HG02840 (cell line): ENCODE results near the gene EXOC3.
"Not testable (repeated sequence)": the region's sequence is repeated elsewhere in the genome, so short reads cannot be mapped to it uniquely, and the experiment has no call there.

Source experiments
- ATAC-seq: cut with Tn5 transposase; IDR thresholded peaks from one replicate; pipeline ENCODE4 v1.9.1; 2021; ENCODE audit warnings: mild to moderate bottlenecking, moderate library complexity, moderate number of reproducible peaks; ENCODE audit not compliant: unreplicated experiment, low FRiP score

The EXOC3 gene

DNA sequence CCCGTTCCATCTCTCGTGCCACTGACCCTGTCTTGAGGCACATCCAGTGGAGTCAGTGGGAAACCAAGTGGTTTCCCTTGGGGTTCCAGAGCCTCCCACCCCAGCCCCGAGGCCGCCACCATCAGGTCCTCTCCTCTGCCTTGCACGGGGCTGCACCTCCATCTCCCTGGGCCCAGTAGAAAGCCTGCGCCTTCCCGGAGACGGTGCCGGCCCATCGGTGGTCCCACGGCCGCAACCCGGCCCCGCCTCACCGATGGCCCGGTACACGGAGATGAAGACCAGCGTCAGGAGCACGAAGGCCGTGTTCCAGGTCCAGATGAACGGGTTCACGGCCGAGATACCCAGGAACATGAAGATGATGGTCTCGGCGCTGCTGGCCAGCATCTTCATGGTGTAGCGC lies 40.0 kb downstream of the EXOC3 start:
- ATAC-seq: no peak

DNA sequence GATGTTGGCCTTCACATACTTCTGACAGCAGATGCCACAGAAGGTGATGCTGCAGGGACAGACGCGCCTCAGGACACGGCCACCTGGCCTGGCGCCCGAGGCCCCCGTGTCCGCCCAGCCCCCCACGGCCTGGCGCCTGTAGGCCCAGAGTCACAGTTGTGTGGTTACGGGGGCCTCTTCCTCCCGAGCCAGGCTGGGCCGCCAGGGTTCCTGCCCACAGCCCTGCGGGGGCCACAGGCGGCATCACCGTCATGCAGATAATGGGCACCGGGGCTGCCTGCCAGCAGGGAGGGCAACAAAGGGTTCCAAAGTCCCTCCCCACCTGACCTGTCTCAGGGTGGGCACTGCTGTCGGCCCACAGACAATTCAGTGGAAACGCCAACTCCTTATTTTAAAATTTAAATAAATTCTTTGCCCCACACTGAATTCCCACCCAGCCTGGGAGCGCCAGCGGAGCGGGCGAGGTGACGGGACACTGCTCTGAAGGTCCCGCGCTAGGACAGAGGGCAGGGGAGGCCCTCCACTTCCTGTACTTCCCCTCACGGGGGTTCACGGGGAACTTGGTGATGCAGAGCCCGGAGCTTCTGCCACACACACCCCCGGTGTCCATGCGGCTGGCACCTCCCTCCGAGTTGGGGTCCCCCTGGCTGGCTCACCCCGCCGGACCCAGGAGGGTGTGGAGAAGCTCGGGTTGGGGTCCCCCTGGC lies 40.6 kb downstream of the EXOC3 start:
- ATAC-seq: no peak

GRCh38 chr5:484556-484955 lies 41.6 kb downstream of the EXOC3 start:
- no peak for ATAC-seq

DNA sequence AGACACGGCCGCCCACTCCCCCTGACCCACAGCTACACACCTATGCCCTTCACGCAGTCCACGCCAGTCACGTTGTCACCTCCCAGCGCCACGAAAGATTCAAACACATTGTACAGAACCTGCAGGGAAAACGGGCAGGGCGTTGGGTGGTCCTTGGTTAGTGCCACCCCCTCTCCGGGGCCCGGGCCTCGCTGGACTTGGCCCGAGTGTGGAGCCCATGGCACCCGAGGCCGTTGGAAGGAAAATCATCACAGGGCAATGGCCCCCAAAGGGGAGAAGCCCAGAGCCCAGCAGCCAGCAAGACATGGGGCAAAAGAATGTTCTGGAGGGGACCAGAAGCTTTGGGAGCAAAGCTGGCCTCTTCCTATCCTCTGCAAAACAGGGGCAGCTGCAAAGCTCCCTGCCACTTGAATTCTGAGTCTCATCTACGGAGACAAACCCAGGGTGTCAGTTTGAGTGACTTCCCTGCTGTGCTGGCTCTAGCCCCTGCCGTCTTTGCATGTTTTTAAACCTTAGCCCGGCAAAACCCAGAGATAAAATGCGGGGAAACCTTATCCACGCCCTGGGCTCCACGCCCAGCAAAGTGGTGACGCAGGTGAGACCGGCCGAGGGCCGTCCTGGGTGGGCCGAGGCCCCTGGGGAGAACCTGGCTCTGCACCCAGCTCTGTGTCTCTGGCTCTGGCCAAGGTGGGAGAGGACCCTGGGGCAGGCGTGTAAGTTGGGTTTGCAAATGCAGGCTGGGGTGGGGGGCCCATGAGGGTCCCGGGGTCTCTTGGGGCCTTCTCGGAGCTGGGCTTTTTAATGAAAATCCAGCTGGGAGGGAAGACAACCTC lies 42.4 kb downstream of the EXOC3 start:
- ATAC-seq: no peak

- no peak for ATAC-seq
Observed at GRCh38 chr5:485946-486491, 43.0 kb downstream of the EXOC3 start.

DNA sequence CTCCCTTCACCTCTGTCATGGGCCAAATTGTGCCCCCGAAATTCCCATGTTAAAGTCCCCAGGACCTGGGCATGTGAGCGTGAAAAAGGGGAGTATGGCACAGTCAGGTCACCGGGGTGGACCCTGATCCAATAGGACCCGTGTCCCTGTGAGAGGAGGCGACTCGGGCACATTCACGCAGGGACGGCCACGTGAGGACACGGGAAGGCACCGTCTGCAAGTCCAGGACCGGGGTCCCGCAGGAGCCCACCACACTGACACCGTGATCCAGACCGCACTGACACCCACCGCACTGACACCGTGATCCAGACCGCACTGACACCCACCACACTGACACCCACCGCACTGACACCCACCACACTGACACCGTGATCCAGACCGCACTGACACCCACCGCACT lies 43.6 kb downstream of the EXOC3 start:
- ATAC-seq: not testable (repeated sequence)

GRCh38 chr5:488241-488640 lies 45.3 kb downstream of the EXOC3 start:
- no peak for ATAC-seq

- ATAC-seq: no peak
Observed at GRCh38 chr5:488744-489688, 46.0 kb downstream of the EXOC3 start.

DNA sequence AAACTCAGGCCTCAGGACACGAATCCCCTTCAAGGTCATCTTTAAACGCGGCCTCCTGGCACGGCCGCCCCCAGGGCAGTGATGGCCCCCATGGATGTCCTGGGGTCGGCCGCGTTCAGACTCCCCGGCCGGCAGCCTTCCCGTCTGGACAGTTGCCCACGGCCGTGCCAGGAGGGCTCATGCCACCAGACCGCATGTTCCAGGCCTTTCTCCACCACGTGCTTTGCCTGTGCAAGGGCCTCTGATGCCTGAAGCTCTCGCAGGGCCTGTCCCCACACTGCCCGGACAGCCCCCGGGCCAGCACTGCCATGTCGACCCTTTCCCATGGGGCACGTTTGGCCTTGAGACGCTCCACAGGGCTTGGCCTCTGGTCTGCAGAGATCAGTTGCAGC lies 46.7 kb downstream of the EXOC3 start:
- ATAC-seq: no peak

GRCh38 chr5:490116-491106 lies 47.4 kb downstream of the EXOC3 start:
- no peak for ATAC-seq

DNA sequence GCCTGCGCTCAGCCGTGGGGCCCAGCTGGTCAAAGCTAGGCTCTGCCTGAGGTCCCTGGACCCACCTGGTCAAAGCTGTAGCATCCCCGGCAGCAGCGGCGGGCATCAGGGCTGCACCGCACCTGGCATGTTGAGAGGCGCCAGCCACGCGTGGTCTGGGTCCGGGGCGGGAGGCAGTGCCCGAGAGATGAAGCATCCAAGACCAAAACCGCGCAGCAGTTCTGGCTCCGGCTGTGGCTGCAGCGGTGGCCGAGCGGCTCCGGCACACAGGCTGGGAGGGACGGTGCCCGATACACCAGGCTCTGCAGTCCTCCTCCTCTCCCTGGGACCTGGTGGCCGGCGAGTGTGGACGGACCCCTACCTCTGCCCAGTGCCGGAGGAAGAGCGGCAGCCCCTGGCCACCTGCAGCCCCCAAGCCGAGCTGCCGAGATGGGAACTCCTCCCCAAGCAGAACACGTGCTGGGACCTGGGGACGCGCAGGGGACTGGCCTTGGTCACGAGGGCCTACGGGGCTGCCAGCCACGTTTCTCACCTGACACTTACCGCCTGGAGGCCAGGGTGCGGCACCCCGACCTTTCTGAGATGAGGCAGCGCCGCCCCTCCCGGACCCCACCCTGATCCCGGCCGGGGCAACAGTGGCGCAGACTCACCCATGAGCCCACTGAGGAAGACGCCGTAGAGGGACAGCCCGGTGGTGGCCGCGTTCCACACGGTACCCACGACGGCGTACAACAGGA lies 48.3 kb downstream of the EXOC3 start:
- ATAC-seq: no peak

DNA sequence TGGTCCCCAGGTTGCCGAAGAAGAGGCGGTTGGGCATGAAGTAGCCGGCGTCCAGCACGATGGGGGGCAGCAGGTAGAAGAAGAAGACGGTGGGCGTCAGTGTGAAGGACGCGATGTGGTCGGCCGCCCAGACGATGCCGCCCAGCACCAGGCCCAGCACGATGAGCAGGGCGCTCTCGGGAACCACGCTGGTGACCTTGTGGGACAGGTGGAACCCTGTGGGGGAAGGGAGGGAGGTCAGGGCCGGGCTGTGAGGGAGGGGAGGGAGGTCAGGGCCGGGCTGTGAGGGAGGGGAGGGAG lies 48.8 kb downstream of the EXOC3 start:
- no peak for ATAC-seq

- no peak for ATAC-seq
Observed at GRCh38 chr5:492314-492893, 49.4 kb downstream of the EXOC3 start.

DNA sequence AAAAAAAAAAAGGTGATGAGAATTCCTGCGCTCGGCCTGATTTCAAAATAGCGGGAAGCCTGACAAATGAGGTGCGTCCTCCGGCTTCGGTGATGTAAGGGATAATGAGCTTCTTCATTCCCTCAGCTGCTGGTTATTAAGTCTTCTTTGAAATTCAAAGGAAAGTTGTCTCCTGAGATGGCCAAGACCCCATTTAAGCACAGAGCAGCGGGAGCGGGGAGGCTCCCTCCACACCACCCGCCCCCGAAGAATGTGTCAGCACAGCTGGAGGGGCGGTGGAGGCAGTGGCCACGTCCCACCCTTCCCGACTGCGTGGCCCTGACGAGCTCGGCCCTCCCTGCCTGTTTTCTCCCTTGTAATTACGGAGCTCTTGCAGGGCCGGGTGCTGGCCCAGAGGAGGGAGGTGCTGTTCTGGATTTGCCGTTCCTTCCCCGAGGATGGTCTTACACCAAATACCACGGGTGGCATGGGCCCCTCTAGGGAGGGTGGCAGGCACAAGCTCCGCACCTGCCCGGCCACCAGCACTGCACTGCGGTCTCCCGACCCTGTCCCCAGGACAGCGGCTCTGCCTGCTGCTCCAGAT lies 50.2 kb downstream of the EXOC3 start:
- no peak for ATAC-seq

- ATAC-seq: no peak
Observed at GRCh38 chr5:493758-494157, 50.8 kb downstream of the EXOC3 start.

GRCh38 chr5:494667-495255 lies 51.8 kb downstream of the EXOC3 start:
- ATAC-seq: no peak

- no peak for ATAC-seq
Observed at GRCh38 chr5:496028-496427, 53.1 kb downstream of the EXOC3 start.
